HG03565 (cell line): ENCODE measurements around the gene SCN8A.
"Not testable (repeated sequence)": the region's sequence is repeated elsewhere in the genome, so short reads cannot be mapped to it uniquely, and the experiment has no call there.

Source experiments
- ATAC-seq: cut with Tn5 transposase; IDR thresholded peaks from one replicate; pipeline ENCODE4 v1.9.1; 2021; ENCODE audit warnings: mild to moderate bottlenecking, moderate library complexity; ENCODE audit not compliant: unreplicated experiment

The SCN8A gene

DNA sequence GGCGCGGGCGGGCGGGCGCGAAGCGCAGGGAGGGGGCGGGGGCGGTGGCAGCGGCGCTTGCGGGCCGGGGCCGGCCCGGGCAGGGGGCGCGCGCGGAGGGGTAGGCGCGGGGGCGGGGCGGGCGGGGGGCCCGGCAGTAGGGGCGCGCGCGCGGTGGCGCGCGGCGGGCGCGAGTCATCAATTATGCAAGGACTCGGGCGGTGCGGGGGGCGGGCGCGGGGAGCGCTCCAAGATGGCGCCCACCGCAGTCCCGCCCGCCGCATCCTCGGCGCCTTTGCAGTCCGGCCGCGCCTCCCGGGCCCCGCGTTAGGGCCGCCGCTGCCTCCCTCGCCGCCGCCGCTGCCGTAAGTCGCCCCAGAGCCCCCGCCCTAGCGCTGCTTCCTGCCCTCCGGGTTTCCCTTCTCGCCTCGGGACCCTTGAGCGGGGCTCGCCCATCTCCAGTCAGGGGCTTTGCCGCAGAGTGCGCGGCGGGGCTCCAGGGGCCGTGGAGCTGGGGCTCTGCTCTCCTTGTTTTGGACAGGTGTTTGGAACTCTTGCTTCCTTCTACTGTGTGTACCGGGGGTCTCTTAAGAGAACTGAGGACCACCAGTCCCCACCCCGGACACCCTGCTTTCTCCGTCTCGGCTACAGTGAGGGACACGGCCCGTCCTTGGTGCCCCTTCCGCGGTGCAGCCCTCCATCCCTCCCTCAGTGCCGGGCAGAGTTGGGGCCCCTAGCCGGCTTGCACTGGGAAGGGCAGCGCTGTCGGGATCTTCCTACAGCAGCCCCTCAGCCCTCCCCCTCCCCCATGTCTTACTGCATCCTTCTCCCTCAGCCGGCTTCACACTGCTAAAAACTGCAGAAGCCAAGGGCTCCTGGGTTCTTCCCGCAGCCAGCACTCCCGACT, at the start of gene SCN8A:
TSS of gene SCN8A (plus strand) at position 218 of the 886 bp plus-strand sequence. CDS start 71,585 bp downstream, outside the sequence.
- no peak for ATAC-seq

DNA sequence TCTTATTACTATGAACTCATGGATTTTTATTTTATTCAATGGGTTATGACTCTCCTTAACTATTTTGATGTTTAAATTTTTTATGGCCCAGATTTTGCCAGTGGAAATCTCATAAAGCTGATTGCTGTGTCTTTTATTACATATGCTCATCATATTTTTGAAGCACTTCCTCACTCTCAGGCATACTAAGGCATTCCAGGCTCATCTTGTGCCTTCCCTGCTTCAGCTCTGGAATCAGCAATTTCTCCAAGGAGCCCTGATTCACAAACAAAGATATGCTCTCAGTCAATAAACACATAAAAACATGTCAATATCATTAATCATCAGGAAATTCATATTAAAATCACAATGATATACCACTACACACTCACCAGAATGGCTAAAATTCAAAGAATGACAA, 44.9 kb upstream of the SCN8A start:
- no peak for ATAC-seq

DNA sequence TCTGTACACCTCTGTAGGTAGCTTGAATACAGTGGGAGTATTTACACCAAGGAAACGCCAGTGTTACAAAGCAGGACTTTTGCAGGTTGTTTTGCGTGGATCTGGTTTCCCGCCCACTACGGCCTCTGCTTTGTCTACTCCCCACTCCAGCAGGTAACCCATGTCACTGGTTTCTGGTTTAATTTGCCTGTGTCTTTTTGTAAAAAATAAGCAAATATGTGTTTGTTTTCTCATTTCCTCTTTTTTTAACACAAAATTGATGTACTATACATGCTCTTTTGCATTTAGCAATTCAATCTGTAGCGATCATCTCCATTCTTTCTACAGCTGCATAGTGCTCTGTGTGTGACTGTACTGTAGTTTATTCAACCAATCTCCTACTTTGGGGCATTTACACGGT, 43.4 kb upstream of the SCN8A start:
- ATAC-seq: no peak

GRCh38 chr12:51548241-51548640, 42.8 kb upstream of the SCN8A start:
- ATAC-seq: no peak

- no peak for ATAC-seq
Observed at GRCh38 chr12:51549637-51550036, 41.4 kb upstream of the SCN8A start.

DNA sequence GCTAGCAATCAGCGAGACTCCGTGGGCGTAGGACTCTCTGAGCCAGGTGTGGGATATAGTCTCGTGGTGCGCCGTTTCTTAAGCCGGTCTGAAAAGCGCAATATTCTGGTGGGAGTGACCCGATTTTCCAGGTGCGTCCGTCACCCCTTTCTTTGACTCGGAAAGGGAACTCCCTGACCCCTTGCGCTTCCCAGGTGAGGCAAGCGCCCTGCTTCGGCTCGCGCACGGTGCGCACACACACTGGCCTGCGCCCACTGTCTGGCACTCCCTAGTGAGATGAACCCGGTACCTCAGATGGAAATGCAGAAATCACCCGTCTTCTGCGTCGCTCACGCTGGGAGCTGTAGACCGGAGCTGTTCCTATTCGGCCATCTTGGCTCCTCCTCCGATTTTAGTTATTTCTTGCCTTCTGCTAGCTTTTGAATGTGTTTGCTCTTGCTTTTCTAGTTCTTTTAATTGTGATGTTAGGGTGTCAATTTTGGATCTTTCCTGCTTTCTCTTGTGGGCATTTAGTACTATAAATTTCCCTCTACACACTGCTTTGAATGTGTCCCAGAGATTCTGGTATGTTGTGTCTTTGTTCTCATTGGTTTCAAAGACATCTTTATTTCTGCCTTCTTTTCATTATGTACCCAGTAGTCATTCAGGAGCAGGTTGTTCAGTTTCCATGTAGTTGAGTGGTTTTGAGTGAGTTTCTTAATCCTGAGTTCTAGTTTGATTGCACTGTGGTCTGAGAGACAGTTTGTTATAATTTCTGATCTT, 22.6 kb upstream of the SCN8A start:
- not testable (repeated sequence) for ATAC-seq

DNA sequence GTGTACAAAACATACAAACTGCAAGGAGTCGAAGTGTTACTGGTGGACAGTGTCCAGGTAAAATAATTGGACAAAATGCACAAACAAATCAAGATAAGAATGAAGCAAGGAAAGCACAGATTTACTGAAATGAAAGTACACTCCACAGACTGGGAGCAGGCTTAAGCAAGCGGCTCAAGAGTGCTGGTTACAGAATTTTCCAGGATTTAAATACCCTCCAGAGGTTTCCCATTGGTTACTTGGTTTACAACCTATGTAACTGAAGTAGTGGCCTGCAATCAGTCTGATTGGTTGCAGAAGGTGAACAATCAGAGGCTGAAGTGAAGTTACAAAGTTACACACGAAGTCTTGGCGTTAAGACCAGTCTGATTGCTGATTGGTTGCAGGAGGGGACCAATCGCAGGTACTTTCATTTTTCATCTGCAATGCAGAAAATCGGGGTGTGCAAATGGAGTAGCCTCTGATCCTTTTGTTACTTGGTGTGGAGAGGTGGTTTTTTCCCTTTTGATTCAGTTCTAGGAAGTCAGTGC, 11.6 kb upstream of the SCN8A start:
- no peak for ATAC-seq

DNA sequence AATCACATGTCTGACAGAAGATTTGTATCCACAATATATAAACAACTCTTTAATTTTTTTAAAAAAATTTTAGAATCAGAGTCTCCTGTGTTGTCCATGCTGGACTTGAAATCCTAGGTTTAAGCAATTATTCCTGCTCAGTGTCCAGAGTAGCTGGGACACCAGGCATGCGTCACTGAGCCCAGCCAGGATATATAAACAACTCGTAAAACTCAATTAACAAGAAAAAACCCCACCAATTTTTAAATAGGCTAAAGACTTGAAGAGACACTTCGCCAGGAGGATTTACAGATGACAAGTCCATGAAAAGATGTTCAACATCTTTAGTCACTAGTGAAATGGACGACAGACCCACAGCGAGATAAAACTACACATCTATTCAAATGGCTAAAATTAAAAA, 2.0 kb upstream of the SCN8A start:
- no peak for ATAC-seq

DNA sequence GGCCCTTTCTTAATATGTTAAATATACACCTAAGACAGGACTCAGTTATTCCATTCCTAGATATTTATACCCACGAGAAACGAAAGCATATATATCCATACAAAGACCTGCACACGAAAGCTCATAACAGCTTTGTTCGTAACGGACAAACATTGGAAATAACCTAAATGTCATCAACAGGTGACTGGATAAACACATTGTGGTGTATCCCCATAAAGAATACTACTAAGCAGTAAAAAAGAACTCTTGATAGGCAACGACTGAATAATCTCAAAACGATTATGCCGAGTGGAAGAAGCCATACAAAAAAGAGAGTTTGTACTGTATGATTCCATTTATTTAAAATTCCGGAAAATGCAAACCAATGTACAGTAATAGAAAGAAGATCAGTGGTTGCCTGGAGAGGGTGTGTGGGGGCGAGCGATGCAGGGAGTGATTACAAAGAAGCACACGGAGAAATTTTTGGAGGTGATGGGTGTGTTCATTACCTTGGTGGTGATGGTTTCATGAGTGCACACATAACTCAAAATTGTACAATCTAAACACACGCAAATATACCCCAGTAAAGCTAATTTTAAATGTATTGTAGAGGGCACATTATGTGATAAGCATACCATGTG, 1.4 kb upstream of the SCN8A start:
- no peak for ATAC-seq

GRCh38 chr12:51590347-51591015, 552 bp upstream of the SCN8A start:
- ATAC-seq: peak; percentile 68

GRCh38 chr12:51592034-51592705, 1.1 kb downstream of the SCN8A start:
- no peak for ATAC-seq

GRCh38 chr12:51593021-51593420, 2.0 kb downstream of the SCN8A start:
- no peak for ATAC-seq

DNA sequence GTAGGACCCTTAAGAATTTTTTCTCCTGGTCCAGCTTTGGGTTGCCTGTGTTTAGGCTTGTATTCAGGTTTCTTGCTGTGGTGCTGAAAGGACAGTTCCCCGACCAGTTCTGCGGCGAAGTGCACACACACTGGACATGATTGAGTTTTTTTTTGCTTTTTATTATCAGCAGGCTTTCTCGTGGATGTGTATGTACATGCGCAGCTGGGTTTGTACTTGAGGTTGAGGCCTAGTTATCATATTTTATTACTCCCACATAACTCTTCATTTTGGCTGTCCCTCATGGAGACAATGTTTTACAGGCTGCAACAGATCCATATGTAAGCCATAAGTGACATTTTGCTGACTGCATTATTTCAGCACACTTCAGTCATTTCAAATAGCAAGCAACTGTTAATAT, 2.5 kb downstream of the SCN8A start:
- no peak for ATAC-seq

GRCh38 chr12:51598156-51598555, 7.1 kb downstream of the SCN8A start:
- ATAC-seq: no peak

DNA sequence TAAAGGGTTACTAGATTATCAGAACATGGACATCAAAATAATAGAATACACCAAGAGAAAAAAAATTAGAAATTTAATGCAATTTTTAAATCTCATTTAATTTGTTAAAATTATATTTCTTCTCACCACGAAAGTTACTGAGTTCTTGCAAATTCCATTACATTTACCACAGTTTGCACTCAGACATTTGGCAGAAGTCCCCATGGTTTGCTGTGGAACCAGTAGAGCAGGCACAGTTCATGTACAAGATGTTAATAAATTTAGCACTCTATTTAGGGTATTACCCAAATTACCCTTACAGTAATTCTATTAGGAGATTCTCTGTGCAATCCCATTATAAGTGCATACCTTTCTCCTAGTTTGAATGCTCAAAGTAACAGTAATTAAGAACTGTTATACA, 9.7 kb downstream of the SCN8A start:
- ATAC-seq: no peak

DNA sequence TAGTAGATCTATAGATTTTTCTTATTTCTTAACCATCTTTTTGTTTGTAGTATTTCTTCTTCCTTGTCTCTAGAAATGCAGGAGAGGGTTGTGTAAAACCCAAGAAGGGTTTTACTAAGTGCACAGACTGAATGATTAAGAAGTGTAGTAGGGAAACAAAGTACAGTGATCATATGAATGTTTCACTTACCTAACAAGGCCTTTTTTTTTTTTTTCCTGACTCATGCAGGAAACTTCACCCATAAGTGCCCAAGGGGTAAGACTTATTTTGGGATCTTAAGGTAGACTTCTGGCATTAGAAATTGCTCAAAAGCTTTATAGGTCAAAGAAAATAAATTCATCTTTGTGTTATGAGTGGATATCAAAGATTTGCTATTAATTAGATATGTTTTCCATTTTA, 10.2 kb downstream of the SCN8A start:
- no peak for ATAC-seq

DNA sequence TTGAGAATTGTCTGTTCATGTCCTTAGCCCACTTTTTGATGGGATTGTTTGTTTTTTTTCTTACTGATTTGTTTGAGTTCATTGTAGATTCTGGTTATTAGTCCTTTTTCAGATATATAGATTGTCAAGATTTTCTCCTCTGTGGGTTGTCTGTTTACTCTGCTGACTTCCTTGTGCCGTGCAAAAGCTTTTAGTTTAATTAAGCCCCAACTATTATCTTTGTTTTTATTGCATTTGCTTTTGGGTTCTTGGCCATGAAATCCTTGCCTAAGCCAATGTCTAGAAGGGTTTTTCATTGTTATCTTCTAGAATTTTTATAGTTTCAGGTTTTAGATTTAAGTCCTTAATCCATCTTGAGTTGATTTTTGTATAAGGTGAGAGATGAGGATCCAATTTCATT, 14.9 kb downstream of the SCN8A start:
- ATAC-seq: not testable (repeated sequence)

DNA sequence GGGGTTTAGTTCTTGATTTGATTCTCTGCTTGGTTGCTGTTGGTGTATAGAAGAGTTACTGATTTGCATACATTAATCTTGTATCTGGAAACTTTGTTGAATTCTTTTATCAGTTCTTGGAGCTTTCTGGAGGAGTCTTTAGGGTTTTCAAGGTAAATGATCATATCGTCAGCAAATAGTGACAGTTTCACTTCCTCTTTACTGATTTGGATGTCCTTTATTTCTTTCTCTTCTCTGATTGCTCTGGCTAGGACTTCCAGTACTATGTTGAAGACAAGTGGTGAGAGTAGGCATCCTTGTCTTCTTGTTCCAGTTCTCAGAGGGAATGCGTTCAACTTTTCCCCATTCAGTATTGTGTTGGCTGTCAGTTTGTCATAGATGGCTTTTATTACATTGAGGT, 16.2 kb downstream of the SCN8A start:
- not testable (repeated sequence) for ATAC-seq

DNA sequence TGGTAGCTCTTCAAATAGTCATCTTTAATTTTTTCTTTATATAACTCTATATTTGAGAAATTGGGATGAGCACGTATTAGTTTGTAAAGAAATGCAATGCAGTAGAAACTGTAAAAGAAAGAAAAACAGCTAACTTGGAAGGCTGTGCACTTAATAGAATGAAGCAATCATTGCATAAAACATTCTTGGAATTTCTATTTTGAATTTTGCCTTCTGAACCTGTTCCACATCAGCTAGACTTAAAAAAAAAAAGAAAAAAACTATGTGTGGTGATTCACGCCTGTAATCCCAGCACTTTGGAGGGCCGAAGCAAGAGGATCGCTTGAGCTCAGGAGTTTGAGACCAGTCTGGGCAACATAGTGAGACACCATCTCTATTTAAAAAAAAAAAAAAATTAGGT, 29.4 kb downstream of the SCN8A start:
- no peak for ATAC-seq
